ENCODE results near the gene NAA60. TPM values are rescaled to one million over a fixed set of nuclear protein-coding genes. Genes with fewer than 3 reads are reported as not detected.

Gene NAA60
- total and polyA plus RNA-seq, 2 experiments from 2014 or later = 47.2 to 82.4 TPM

DNA sequence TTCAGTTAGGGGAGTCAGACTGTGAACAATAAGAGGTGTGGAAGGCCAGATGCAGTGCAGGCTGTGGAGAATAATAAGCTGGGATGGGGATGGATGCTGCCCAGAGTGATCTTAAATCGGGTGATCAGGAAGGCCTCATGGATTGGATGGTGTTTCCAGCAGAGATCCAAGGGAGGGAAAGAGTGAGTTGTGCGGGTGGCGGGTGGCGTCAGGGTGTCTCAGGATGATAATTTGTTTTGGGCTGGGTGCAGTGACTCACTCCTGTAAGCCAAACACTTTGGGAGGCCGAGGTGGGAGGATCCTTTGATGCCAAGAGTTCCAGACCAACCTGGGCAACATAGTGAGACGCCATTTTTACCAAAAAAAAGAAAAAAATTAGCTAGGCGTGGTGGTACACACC lies 65.3 kb downstream of the NAA60 start:
- Histone ChIP-seq H3K4me3 (no peak overlapping the region), H3K4me2 (no peak overlapping the region), H3K27ac (no peak overlapping the region), H3K36me3 (replicated peaks; ENCODE audit: insufficient read depth, low read depth) (no peaks in the 10 kb centered on the region), H3K79me2 (peaks cover 8% of the 10 kb centered on the region), H3K9me3 (ENCODE audit: low read depth) (no peaks in the 10 kb centered on the region), H4K20me1 (ENCODE audit: insufficient read depth, poor library complexity, severe bottlenecking) (no peaks in the 10 kb centered on the region), H2AFZ (no peak overlapping the region), H3K4me1 (ENCODE audit: insufficient read depth) (no peaks in the 10 kb centered on the region), H3K9me2 (replicated peaks; ENCODE audit: insufficient read depth) (no peaks in the 10 kb centered on the region), H3K27me3 (no peaks in the 10 kb centered on the region)
- no peak for DNase-seq (ENCODE audit: low spot score)
- 95% methylated on average over 7 of the region's 7 CpGs for WGBS (ENCODE audit: low lambda C conversion rate, missing lambda C conversion rate)
- no peak for TF ChIP-seq EZH2 (IDR thresholded peaks at IDR 0.05; ENCODE audit: borderline replicate concordance)
- no peak for TF ChIP-seq EZH2phosphoT487 (IDR thresholded peaks at IDR 0.05; ENCODE audit: low read depth, severe bottlenecking, unreplicated experiment)
- TF ChIP-seq, protein P1, sequence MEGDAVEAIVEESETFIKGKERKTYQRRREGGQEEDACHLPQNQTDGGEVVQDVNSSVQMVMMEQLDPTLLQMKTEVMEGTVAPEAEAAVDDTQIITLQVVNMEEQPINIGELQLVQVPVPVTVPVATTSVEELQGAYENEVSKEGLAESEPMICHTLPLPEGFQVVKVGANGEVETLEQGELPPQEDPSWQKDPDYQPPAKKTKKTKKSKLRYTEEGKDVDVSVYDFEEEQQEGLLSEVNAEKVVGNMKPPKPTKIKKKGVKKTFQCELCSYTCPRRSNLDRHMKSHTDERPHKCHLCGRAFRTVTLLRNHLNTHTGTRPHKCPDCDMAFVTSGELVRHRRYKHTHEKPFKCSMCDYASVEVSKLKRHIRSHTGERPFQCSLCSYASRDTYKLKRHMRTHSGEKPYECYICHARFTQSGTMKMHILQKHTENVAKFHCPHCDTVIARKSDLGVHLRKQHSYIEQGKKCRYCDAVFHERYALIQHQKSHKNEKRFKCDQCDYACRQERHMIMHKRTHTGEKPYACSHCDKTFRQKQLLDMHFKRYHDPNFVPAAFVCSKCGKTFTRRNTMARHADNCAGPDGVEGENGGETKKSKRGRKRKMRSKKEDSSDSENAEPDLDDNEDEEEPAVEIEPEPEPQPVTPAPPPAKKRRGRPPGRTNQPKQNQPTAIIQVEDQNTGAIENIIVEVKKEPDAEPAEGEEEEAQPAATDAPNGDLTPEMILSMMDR (IDR thresholded peaks at IDR 0.05; ENCODE audit: poor library complexity) = no peak

DNA sequence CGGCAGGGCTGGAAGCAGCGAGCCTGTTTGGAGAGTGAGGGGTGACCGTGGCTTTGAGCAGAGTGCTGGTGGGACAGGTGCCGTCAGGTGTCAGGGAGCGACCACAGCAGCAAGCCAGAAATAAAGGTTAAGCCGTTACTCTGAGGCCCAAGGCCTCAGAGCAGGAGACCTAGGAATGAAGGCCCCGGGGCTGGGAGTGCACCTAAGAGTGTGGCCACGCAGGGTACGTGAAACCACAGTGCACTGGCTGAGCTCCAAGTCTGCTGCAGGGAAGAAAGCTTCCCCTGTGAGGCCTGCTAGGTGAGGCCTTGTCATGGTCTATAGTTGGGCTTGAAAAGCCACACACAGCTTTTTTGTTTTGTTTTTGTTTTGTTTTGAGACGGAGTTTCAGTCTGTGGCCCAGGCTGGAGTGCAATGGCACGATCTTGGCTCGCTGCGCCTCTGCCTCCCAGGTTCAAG lies 66.0 kb downstream of the NAA60 start:
- WGBS (ENCODE audit: low lambda C conversion rate, missing lambda C conversion rate) = 89% methylated on average over 13 of the region's 13 CpGs
- no peak for TF ChIP-seq EZH2phosphoT487 (IDR thresholded peaks at IDR 0.05; ENCODE audit: low read depth, severe bottlenecking, unreplicated experiment)
- TF ChIP-seq EZH2 (IDR thresholded peaks at IDR 0.05; ENCODE audit: borderline replicate concordance) = no peak
- TF ChIP-seq, protein P1 (IDR thresholded peaks at IDR 0.05; ENCODE audit: poor library complexity) = no peak
- no peaks in the 10 kb centered on the region for H4K20me1 ChIP-seq (ENCODE audit: insufficient read depth, poor library complexity, severe bottlenecking)
- no peaks in the 10 kb centered on the region for H3K27me3 ChIP-seq
- no peak overlapping the region for H3K4me2 ChIP-seq
- H2AFZ ChIP-seq = no peak overlapping the region
- H3K9me3 ChIP-seq (ENCODE audit: low read depth) = no peaks in the 10 kb centered on the region
- no peaks in the 10 kb centered on the region for H3K36me3 ChIP-seq (replicated peaks; ENCODE audit: insufficient read depth, low read depth)
- no peak overlapping the region for H3K4me3 ChIP-seq
- H3K4me1 ChIP-seq (ENCODE audit: insufficient read depth) = no peaks in the 10 kb centered on the region
- no peaks in the 10 kb centered on the region for H3K9me2 ChIP-seq (replicated peaks; ENCODE audit: insufficient read depth)
- H3K79me2 ChIP-seq = peaks cover 1% of the 10 kb centered on the region
- no peak for DNase-seq (ENCODE audit: low spot score)
- no peak overlapping the region for H3K27ac ChIP-seq

DNA sequence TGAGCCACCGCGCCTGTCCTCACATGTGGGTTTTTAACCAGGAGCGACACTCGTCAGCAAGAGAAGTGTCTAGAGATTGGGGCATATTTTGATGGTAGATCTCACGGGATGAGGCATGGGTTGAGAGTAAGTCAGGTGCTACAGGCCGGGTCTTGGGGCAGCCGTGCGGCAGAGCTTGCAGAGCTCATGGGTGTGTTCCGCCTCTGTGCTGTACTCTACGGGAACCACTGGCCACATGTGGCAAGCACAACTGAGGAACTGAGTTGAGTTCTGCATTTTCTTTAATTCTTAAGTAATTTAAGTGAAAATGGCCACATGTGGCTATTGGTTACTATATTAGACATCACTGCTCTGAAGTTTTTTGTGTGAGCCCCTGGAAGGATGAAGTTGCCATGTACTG lies 66.9 kb downstream of the NAA60 start:
- H3K4me1 ChIP-seq (ENCODE audit: insufficient read depth) = no peaks in the 10 kb centered on the region
- no peak overlapping the region for H3K4me3 ChIP-seq
- no peaks in the 10 kb centered on the region for H3K9me2 ChIP-seq (replicated peaks; ENCODE audit: insufficient read depth)
- 99% methylated on average over 10 of the region's 10 CpGs for WGBS (ENCODE audit: low lambda C conversion rate, missing lambda C conversion rate)
- H3K36me3 ChIP-seq (replicated peaks; ENCODE audit: insufficient read depth, low read depth) = no peaks in the 10 kb centered on the region
- H3K27me3 ChIP-seq = no peaks in the 10 kb centered on the region
- no peaks in the 10 kb centered on the region for H4K20me1 ChIP-seq (ENCODE audit: insufficient read depth, poor library complexity, severe bottlenecking)
- no peak overlapping the region for H3K4me2 ChIP-seq
- H3K27ac ChIP-seq = no peak overlapping the region
- DNase-seq (ENCODE audit: low spot score) = no peak
- H3K9me3 ChIP-seq (ENCODE audit: low read depth) = no peaks in the 10 kb centered on the region
- H3K79me2 ChIP-seq = no peaks in the 10 kb centered on the region
- H2AFZ ChIP-seq = no peak overlapping the region
- no peak for TF ChIP-seq EZH2 (IDR thresholded peaks at IDR 0.05; ENCODE audit: borderline replicate concordance)
- TF ChIP-seq EZH2phosphoT487 (IDR thresholded peaks at IDR 0.05; ENCODE audit: low read depth, severe bottlenecking, unreplicated experiment) = no peak
- TF ChIP-seq, protein P1 (IDR thresholded peaks at IDR 0.05; ENCODE audit: poor library complexity) = no peak

All from hepatocyte (in vitro differentiated cells).